GM03348 (cell line): ENCODE data around the gene FBXL15.

ENCODE experiments used
- DNase-seq: peaks from one replicate; pipeline ENCODE4 v3.0.0; 2012; ENCODE audit warnings: low spot score

The FBXL15 gene

DNA sequence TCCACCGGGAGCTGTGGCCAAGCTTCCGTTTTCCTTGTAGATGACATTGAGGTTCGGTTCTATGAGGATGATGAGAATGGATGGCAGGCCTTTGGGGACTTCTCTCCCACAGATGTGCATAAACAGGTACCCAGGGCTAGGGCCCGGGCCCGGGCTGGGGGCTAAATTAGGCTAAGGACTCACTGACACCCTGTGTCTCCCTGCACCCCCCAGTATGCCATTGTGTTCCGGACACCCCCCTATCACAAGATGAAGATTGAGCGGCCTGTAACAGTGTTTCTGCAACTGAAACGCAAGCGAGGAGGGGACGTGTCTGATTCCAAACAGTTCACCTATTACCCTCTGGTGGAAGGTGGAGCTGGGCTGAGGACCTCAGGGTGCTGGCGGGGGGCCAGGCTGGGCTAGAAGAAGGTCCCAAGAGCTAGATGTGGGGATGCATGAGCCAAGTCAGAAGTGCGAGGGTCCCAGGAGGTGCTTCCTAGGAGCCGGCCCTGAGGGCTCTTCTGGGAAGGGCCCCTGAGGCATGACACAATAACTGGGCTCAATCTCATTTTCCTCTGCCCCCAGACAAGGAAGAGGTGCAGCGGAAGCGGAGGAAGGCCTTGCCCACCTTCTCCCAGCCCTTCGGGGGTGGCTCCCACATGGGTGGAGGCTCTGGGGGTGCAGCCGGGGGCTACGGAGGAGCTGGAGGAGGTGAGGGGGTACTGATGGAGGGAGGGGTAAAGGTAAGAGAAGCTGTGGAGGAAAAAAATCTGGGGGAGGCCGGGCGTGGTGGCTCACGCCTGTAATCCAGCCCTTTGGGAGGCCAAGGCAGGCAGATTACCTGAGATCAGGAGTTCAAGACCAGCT, 22.2 kb upstream of the FBXL15 start:
- no peak for DNase-seq

DNA sequence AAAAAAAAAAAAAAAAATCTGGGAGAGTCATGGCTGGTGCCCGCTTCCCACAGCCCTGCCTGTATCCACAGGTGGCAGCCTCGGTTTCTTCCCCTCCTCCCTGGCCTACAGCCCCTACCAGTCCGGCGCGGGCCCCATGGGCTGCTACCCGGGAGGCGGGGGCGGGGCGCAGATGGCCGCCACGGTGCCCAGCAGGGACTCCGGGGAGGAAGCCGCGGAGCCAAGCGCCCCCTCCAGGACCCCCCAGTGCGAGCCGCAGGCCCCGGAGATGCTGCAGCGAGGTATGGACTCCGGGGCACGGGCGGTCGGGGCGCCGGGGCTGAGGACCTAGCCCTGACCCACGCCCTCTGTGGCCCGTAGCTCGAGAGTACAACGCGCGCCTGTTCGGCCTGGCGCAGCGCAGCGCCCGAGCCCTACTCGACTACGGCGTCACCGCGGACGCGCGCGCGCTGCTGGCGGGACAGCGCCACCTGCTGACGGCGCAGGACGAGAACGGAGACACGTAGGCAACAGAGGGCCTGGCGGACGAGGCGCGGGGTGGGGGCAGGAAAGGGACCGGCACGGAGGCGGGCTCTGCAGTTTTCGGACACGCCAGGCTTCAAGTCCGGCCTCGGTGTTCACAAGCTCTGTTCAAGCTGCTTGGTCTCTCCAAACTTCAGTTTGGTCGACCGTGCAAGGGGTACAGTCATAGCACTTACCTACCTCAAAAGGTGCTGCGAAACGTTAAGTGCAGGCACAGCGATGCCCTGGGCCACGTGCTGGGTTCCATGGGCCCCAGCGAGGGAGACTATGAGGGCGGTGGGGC, 21.2 kb upstream of the FBXL15 start:
- DNase-seq, result peak; percentile 94

DNA sequence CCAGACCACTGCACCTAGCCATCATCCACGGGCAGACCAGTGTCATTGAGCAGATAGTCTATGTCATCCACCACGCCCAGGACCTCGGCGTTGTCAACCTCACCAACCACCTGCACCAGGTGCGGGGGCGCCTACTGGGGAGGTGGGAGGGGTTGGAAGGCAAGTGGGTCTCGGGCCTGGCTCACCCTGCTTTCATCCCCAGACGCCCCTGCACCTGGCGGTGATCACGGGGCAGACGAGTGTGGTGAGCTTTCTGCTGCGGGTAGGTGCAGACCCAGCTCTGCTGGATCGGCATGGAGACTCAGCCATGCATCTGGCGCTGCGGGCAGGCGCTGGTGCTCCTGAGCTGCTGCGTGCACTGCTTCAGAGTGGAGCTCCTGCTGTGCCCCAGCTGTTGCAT, 20.6 kb upstream of the FBXL15 start:
- no peak for DNase-seq

DNA sequence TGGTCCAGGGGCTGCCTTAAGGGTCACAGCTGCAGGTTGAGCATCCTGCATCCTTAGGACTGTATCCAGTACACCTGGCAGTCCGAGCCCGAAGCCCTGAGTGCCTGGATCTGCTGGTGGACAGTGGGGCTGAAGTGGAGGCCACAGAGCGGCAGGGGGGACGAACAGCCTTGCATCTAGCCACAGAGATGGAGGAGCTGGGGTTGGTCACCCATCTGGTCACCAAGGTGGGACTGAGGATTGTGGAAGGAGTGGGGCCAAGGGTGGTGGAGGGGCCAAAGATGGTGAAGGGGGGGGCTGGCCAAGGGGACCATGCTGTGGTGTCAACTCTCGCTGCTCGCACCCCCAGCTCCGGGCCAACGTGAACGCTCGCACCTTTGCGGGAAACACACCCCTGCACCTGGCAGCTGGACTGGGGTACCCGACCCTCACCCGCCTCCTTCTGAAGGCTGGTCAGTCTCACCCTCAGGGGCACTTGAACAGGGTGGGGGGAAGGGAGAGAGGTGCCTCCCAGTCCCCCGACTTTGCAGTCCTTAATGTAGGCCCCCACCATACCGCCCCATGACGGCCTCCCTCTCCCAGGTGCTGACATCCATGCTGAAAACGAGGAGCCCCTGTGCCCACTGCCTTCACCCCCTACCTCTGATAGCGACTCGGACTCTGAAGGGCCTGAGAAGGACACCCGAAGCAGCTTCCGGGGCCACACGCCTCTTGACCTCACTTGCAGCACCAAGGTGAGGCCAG, 19.9 kb upstream of the FBXL15 start:
- no peak for DNase-seq

DNA sequence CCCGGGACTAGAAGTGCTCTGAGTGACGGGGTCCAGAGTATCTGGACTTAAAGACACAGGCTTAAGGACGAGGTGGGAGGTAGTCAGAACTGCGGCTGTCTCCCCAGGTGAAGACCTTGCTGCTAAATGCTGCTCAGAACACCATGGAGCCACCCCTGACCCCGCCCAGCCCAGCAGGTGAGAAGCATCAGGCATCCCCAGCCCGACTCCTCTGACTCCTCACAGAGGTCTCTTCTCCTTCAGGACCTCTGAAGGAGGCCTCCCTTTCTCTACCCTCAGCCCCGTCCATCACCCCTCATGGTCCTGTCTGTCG, 19.3 kb upstream of the FBXL15 start:
- DNase-seq, result no peak

DNA sequence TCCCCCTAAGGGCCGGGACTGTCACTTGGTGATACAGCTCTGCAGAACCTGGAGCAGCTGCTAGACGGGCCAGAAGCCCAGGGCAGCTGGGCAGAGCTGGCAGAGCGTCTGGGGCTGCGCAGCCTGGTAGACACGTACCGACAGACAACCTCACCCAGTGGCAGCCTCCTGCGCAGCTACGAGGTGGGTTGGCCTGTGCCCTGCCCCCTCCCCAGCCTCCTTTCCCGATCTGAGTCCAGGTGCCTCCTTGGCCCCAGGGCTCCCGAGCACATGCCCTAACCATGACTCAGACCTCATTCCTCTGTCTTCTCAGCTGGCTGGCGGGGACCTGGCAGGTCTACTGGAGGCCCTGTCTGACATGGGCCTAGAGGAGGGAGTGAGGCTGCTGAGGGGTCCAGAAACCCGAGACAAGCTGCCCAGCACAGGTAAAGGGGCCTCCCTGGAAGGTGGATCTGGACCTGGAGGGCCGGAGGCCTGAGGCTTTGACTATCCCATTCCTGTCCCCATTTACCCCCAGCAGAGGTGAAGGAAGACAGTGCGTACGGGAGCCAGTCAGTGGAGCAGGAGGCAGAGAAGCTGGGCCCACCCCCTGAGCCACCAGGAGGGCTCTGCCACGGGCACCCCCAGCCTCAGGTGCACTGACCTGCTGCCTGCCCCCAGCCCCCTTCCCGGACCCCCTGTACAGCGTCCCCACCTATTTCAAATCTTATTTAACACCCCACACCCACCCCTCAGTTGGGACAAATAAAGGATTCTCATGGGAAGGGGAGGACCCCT, 18.7 kb upstream of the FBXL15 start:
- DNase-seq, result no peak

DNA sequence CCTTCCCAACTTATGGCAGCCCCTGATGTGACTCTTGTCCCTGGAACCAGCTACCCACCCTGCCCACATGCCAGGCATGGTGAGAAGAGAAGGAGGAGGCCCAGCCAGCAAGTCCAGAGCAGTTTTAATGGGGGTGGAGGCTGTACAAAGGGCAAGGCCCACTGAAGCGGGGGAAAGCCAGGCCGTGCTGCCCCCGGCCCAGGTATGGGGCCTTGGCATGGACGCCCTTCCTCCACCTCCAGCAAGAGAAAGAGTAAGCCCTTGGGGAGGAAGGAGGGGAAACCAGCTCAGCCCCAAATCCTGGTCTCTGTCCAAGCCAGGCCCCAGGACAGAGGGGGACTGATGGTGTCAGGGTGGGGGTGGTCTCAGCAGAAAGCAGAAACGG, 18.1 kb upstream of the FBXL15 start:
- DNase-seq, result no peak

DNA sequence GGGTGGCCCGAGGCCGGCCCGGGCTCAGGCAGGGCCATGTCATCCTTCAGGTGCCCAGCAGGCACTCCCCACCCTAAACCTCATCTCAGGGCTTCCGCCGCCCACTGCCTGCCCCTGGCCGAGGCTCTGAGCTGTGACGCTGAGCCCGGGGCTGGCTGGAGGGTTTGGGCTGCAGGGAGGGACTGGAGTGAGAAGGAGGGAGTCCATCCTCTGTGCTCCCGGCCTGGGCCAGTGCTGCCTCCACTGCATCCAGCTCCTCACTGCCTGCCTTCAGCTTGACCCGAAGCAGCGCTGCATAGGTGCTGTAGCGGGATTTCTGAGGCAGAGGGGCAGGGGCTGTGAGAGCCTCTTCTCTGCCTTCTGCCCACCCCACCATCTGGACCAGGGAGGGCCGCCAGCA, 17.5 kb upstream of the FBXL15 start:
- DNase-seq, result no peak

DNA sequence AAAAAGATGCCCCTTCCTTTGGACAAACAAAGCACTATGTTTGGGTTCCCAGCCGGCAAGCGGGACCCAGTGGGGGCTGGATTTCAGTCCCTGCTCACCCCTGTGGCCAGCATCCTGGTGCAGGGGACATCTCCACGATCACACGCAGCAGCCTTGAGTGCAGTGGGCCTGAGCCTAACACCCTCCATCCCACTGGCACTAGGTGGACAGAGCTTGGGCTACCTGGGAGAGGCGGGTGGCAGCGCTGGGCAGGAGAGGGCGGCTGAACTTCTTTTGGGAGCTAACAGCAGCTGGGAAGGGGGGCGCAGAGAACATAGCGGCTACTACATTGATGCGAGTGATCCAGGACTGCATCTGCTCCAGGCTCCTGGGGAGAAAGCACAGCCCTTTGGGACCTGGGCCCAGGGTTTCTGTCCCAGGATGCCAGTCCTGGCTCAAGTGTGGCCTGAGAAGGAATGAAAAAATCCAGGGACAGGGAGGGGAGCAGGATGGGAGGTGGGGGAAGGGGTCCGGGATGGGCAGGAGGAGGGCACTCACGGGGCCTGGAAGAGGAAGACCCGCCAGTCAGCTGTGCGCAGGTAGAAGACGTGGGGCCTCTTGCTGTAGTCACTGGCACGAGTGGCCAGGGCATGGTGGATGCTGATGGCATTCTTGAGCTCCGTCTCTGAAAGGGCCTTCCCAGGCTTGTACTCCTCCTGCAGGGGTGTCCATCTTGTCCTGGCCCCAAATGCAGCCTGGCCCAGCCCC, 16.1 kb upstream of the FBXL15 start:
- DNase-seq, result no peak

DNA sequence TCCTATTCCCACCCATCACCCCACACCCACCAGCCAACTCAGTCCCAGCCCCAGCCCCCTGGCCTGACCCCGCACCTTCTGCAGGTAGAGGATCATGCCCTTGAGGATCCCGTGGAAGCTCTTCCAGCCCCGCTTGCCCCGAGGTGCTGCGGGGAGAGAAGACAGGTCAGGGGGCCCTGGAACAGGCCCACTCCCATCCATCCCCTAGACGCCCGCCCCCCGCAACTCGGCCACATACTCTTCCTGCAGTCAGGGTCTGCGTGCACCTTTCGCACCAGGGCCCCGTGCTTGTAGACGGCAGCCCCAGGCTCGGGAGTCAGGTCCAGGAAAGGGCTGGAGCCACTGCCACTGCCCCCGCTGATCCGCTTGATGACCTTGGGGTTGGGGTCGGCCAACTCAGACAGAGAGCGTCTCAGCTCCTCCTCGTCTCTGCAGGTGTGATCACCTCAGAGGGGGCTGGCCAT, 15.5 kb upstream of the FBXL15 start:
- no peak for DNase-seq

DNA sequence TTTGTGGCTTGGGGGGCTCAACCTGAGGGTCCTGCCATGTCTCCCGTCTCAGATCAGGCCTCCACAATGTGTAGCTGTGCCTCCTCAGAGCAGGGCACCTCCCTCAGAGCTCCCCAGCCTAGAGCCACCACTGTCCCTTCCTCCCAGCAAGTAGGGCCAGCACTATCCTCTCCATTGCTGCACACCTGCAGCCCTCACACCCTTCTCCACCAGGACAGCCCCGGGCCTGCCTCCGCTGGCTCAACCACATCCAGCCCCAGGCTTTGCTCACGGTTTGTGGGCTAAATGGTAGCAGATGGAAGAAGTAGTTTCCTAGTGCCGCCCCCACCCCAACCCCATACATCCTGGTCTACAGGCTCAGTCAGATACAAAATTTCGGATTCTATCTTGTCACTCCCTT, 15.0 kb upstream of the FBXL15 start:
- no peak for DNase-seq

DNA sequence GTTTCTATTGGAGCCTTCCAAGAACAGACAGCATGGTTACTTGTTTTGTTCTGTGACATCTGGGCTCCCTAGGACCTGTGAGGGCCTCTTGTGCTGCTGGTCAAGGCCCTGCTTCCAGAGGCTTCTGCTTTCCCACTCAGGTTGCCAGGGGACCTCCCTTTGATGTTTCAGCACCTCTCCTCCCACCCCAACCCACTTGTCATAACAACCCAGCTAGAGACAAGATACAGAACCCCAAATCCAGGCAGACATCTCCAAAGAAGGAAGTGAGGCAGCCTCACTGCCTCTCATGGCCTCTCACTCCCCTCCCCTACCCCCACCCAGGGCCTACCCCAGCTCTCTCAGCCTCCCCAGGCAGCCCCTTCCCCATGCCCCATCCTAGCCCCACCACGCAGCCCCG, 13.8 kb upstream of the FBXL15 start:
- no peak for DNase-seq

DNA sequence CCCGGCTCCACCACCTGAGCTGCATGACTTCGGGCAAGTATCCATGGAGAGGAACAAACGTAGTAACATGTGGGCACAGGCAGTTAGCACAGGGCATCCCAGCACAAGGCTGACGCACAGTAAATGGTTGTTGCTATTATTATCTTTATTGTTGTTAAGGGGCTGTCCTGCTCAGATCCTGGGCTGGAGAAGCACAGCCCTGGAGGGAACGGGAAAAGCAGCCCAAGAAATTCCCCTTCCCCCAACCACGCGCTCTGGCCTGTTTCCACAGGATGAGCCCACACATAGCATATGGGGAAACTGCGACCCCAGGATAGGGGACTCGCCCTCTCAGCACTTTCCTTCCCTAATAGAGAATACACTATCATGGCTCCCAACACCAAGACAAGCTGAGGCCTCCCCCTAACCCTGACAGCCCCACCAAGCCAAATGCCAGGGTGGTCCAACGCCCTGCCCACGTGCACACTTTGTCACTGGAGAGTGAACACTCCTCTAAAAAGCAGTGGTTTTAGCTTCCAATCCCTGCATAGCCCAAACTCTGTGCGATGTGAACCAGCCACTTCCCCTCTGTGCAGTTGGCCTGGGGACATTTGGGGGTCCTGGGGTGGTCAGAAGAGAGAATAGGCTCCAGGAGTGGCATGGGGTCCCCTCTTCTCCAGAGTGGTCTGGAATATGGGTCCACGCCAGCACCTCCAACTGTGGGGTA, 13.1 kb upstream of the FBXL15 start:
- DNase-seq, result no peak

DNA sequence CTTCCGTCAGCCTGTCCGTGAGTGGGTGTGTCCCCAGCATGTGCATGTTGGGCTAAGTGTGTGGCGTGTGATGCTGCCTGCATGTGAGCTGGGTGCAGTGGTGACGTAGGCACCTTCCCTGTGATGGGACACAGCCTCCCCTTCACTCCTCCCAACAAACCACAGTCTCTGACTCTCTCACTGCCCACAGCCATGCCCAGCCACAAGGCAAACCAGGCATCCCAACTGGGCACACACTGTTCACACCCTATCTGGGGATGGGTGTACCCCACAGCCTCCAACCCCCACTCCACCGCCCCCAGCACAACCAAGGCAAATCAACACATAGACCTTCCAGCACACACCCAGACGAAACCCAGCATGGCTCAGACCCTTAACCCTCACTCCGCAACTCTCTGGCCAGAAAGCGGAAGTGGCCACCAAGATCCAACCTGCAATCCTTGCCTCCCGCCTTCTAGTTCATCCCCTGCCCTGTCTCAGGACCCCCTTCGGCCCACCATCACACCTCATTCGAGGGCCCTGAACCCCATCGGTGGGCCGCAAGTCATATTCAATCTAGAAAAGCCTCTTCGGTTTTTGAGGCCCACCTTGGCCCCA, 12.4 kb upstream of the FBXL15 start:
- DNase-seq, result no peak

DNA sequence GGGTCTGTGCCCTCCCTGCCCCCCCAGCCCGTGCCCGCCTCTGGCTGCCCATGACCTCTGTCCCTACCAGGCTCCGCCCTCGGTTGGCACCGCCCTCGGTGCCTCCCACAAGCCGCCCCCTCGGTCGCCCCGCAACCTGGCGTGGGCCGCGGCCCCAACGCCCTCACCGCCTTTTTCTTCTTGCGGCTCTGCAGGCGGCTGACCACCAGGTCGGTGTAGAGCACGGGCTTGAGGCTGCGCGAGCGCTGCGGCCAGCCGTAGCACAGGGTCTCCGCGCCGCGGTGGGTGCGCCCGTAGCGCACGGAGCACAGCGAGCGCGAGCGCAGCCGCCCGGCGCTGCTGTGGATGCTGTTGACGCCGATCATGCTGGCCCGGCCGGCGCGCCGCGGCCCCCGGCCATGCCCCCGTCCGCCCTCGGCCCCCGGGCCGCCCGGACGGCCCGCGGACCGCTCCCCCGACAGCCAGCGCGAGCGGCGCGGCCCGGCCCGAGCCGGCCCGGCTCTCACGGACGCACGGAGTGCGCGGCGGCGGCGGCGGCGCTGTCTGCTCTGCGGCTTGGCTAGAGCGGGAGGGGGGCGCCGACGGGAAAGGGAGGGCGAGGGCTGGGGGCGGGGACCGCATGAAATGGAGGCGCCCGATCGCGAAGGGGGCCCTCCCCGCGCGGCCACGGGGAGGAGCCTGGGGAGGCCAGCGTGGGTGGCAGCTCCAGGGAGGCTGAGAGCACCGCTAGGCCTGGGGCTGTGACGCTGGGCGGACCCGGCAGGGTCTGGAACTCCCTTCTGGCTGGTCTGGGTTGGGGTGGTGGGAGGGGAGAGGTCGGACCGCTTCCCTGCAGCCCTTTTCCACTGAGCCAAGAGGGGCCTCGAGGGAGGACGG, 11.7 kb upstream of the FBXL15 start:
- DNase-seq, result peak; percentile 50

DNA sequence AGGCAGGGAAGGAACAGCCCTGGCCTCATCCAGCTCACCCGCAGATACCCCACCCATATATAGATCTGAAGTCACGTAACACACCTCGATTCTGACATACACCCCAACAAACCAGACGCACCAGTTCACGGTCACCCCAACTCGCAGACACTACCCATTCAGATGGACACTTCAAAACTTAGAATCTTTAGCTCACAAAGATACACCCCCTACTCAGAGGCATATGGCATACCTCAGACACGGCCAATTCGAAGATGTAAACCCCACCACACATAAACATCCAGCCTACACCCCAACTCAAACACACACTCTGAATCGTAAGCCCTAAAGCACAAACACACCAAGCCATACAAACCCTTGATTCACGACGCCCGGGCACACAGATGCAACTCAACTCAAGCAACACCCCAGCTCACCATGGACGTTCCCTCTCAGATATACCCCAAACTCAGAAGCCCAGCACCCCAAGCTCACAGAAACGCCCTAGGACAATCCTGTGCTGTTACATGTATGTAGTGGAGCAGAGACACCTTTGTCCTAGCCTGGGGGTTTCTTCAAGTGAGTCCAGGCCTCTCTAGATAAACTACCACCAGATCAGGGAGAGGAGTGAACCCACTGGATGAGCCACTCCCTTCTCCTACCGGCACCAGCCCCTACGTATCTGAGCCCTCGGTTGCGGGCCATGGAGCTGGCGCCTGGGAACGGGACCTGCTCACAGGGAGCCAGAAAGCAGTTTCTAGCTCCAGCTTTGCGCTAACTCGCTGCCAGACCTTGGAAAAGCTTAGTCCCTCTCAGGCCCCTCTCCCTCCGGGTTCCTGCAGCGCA, 10.8 kb upstream of the FBXL15 start:
- DNase-seq, result no peak

DNA sequence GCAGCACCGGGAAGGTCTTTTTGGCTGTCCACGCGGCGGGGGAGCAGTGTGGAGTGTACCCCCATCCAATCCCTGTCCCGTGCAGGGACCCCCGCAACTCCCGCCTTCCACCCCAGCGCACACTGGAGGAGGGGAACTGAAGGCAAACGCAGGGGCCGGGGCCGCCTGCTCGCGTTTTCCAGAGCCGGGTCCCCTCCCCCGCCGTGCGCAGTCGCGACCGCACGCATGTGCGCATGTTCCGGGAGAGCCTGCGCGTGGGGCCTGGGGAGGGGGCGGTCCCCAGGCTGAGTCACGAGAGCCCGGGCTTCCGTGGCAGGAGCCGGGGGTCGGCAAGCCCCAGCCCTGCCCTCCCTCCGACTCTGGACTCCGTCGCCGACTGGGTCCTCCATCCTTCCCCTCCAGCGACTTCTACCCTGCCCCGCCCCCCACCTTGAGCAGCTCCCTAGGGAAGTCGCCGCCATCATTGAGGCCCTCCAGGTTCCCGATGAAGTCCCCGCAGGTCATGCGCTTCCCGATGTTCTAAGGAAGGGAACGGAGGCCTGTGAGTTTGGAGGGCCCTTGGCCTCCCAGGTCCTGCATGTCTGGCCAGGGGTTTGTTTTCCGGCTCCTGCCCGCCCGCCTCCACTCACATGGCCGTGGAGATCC, 10.1 kb upstream of the FBXL15 start:
- DNase-seq, result no peak
